Measurements from ENCODE around the gene MYL6B.

The MYL6B gene

DNA sequence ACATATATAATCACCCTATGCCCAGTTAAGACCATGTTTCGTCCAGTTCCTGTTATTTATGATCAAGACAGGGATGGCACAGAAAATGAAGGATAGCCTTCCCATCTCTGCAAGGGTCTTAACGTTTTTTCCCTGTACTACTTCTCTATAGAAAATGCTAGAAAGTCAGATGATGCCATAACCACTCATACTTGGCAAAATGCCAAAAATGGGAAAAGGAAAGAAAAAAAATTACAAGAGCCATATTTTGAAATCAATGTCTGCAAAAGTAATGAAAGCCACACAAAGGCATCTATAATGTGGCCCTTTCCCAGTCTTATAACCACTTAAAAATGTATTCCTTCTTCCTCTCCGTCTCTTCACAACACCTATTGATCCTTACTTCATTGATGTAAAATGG is 1.8 kb upstream of the MYL6B start:
- no peaks in the 10 kb centered on the region for H3K9me3 ChIP-seq (ENCODE audit: control insufficient read depth, low read length)
- no peak overlapping the region for H3K4me2 ChIP-seq (ENCODE audit: low read length)
- H3K36me3 ChIP-seq (ENCODE audit: control insufficient read depth, insufficient read depth, low read length): no peaks in the 10 kb centered on the region
- no peak overlapping the region for H3K9ac ChIP-seq
- H3K4me3 ChIP-seq (ENCODE audit: low read depth, low read length): no peak overlapping the region
- H3K27me3 ChIP-seq (ENCODE audit: control insufficient read depth, insufficient read depth, low read length): no peaks in the 10 kb centered on the region
- no peak overlapping the region for H2AFZ ChIP-seq
- peaks cover 21% of the 10 kb centered on the region for H3K4me1 ChIP-seq
- H3K79me2 ChIP-seq: no peaks in the 10 kb centered on the region
- no peak overlapping the region for H3K27ac ChIP-seq
- TF ChIP-seq, protein P1, sequence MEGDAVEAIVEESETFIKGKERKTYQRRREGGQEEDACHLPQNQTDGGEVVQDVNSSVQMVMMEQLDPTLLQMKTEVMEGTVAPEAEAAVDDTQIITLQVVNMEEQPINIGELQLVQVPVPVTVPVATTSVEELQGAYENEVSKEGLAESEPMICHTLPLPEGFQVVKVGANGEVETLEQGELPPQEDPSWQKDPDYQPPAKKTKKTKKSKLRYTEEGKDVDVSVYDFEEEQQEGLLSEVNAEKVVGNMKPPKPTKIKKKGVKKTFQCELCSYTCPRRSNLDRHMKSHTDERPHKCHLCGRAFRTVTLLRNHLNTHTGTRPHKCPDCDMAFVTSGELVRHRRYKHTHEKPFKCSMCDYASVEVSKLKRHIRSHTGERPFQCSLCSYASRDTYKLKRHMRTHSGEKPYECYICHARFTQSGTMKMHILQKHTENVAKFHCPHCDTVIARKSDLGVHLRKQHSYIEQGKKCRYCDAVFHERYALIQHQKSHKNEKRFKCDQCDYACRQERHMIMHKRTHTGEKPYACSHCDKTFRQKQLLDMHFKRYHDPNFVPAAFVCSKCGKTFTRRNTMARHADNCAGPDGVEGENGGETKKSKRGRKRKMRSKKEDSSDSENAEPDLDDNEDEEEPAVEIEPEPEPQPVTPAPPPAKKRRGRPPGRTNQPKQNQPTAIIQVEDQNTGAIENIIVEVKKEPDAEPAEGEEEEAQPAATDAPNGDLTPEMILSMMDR (IDR thresholded peaks at IDR 0.05): no peak

DNA sequence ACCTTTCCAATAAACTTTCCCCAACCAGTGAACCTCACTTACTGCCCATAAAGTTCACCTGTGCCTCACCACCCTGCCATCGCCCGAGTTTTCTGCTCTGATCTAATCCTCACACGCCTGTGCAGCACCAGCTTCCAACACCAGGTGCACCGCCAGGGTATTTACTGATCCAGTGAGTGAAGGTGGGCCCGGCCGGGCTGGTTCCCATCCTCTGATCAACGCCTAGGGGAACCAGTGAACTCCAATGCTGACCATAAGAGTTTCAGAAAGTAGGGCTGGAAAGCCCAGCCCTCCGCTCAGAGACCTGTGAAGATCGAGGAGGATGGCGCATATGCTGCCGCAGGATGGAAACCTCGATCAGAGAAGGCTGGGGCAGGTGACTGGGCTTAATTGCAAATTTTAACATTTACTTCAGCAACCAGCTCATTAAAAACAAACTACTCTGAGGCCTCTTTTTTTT is 685 bp upstream of the MYL6B start:
- TF ChIP-seq, protein P1 (IDR thresholded peaks at IDR 0.05): peak; percentile 58
- Histone ChIP-seq H3K4me1 (peaks cover 18% of the 10 kb centered on the region), H3K4me2 (ENCODE audit: low read length) (peak overlapping the region; percentile 83), H3K36me3 (ENCODE audit: control insufficient read depth, insufficient read depth, low read length) (no peaks in the 10 kb centered on the region), H3K9ac (peak overlapping the region; percentile 85), H3K4me3 (ENCODE audit: low read depth, low read length) (peak overlapping the region; percentile 82), H3K79me2 (no peaks in the 10 kb centered on the region), H3K27me3 (ENCODE audit: control insufficient read depth, insufficient read depth, low read length) (no peaks in the 10 kb centered on the region), H3K9me3 (ENCODE audit: control insufficient read depth, low read length) (no peaks in the 10 kb centered on the region), H2AFZ (peak overlapping the region; percentile 88), H3K27ac (peak overlapping the region; percentile 95)

DNA sequence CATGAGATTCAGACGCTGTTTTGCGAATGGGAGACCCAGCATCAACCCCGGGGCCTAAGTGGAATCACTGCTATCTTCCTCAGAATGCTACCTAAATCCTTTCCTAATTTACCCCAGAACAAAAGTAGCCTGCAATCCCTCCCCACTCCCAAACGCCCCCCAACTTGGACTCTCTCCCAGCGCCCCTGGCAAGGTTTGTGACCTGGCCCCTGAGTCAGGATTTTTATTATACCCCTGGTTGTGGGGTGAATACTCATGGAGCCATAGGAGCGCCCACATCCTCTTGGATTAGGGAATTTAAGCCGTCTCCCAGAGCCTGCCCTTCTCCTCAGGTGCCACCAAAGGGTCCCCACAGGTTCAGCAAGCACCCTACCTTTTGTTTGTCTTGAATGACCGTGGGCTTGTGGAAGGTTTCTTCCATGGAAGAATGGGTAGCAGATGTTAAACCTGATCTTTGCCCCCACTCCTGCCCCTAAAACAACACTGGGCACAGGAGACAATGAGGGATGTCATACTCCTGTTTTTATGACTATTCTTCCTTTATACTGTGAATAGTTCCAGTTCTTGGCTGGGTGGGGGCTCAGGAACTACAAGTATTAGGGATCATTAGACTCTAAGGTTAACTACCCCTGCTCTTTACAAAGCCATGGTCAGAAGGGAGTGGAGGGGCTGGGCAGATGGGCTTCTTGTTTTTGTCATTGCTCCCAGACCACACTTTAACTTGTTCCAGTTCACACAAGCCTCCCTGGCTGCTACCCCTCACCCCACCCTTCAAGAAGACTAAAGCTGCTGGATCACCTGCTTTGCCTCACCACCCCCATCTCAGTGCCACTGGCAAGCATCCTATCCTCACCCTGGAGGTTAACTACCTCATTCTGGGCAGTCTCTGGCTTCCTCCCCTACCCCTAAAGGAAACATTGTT is 630 bp downstream of the MYL6B start:
- Histone ChIP-seq H3K4me3 (ENCODE audit: low read depth, low read length) (peak overlapping the region; percentile 82), H3K9ac (no peak overlapping the region), H3K4me2 (ENCODE audit: low read length) (peak overlapping the region; percentile 83), H3K4me1 (peaks cover 18% of the 10 kb centered on the region), H3K27ac (peak overlapping the region; percentile 95), H3K9me3 (ENCODE audit: control insufficient read depth, low read length) (no peaks in the 10 kb centered on the region), H3K79me2 (no peaks in the 10 kb centered on the region), H2AFZ (peak overlapping the region; percentile 88), H3K27me3 (ENCODE audit: control insufficient read depth, insufficient read depth, low read length) (no peaks in the 10 kb centered on the region), H3K36me3 (ENCODE audit: control insufficient read depth, insufficient read depth, low read length) (no peaks in the 10 kb centered on the region)
- TF ChIP-seq, protein P1 (IDR thresholded peaks at IDR 0.05): no peak

DNA sequence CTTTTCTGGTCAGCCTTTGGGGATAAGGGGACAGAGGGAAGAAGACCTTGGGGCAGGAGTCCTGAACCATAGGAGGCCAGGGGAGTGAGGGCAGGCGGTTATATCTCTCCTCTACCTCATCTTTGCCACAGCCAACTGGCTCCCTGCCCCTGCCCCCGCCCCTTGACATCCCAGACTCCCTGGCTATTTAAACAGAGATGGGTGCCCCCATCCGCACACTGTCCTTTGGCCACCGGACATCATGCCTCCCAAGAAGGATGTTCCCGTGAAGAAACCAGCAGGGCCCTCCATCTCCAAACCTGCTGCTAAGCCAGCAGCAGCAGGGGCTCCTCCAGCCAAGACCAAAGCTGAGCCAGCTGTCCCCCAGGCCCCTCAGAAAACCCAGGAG is 1.3 kb downstream of the MYL6B start:
- Histone ChIP-seq H3K27ac (no peak overlapping the region), H3K4me3 (ENCODE audit: low read depth, low read length) (peak overlapping the region; percentile 82), H3K9ac (no peak overlapping the region)

More for the DNA sequence above, 1.3 kb downstream of the MYL6B start:
- TF ChIP-seq, protein P1 (IDR thresholded peaks at IDR 0.05): no peak
- peaks cover 5% of the 10 kb centered on the region for H3K79me2 ChIP-seq
- no peaks in the 10 kb centered on the region for H3K27me3 ChIP-seq (ENCODE audit: control insufficient read depth, insufficient read depth, low read length)
- H3K4me1 ChIP-seq: peaks cover 18% of the 10 kb centered on the region
- H3K9me3 ChIP-seq (ENCODE audit: control insufficient read depth, low read length): no peaks in the 10 kb centered on the region
- H2AFZ ChIP-seq: no peak overlapping the region
- peak overlapping the region; percentile 83 for H3K4me2 ChIP-seq (ENCODE audit: low read length)
- H3K36me3 ChIP-seq (ENCODE audit: control insufficient read depth, insufficient read depth, low read length): no peaks in the 10 kb centered on the region

Measured in parathyroid adenoma (tissue), 2 donors.